ENCODE measurements around the gene CAMTA2.

Gene CAMTA2

GRCh38 chr17:4968486-4969046 lies 18.9 kb downstream of the CAMTA2 start:
- no peak for DNase-seq

DNA sequence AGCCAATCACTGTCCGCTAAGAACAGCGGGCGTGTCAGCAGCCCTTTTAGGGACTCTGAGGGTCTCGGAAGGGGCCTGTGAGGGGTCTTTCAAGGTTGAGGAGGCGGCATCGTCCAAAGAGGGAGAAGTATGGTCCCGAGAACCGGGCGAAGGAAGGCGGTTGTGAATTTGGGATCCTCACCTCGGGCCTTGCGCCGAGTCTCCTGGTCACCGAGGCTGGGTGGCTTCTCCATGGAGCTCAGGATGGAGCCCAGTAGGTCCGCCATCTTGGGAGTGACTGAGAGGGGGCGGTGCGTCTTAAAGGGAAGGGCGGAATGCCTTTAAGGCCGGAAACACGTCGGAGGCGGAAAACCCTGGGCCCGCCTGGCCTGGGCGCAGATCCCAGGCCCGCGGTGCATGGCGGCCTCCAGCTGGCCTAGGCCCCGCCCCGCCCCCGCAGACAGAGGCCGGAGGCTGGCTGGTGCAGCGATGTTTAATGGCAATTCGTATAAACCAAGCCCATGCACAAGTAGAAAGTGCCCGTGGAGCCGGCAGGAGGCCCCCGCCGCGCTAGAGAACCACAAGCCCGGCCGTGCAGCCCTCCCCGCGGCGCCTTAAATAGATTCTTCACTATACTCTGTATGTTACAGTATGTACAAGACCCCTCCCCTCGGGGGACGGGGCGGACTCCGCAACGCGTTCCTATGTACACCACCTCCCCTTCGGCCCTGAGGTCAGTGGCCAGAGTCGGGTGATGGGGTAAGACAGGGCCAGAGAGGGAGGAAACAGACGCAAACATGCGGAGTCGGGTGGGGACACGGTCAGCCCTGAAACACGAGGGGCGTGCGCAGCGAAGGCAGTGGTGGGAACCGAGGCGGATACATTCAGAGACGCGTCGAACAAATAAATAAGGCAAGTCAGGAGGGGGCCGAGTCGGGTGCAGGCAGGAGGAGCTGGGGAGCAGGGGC lies 19.7 kb downstream of the CAMTA2 start, which contains the start of gene SPAG7:
TSS of gene SPAG7 (minus strand) at position 279 of the 947 bp plus-strand sequence. CDS start at position 266, 13 bp downstream.
- peak; percentile 96 for DNase-seq

DNA sequence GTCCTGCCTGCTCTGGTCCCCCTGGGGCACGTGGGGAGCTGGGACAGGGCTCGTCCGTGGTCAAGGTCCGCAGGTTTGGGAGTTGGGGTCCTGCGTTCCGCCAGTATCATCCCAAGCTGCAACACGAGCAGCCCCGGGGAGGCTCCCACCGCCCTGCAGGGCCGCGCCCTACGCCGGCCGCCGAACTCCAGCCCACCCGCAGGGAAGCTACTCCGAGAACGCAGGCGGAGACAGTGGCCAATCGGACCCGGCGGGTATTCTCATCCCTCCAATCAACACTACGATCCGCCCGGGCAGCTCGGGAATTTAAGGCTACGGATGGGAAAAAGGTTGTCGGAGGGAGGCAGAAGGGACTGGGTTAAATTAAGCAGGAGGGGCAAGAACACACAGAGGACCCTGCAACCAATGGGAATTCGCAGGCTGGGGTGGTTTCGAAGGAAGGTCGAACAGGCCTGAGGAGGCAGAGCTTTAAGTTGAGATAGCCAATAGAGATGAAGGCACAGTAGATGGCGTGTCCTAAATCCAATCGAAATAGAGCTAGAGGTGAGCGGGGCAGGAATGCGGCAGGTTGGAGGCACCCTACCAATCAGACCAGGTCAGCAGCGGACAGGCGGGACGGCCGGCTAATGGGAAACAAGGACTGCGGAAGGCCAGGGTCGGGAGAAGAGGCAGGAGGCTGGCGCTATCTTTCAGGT lies 20.5 kb downstream of the CAMTA2 start:
- DNase-seq: peak; percentile 99

DNA sequence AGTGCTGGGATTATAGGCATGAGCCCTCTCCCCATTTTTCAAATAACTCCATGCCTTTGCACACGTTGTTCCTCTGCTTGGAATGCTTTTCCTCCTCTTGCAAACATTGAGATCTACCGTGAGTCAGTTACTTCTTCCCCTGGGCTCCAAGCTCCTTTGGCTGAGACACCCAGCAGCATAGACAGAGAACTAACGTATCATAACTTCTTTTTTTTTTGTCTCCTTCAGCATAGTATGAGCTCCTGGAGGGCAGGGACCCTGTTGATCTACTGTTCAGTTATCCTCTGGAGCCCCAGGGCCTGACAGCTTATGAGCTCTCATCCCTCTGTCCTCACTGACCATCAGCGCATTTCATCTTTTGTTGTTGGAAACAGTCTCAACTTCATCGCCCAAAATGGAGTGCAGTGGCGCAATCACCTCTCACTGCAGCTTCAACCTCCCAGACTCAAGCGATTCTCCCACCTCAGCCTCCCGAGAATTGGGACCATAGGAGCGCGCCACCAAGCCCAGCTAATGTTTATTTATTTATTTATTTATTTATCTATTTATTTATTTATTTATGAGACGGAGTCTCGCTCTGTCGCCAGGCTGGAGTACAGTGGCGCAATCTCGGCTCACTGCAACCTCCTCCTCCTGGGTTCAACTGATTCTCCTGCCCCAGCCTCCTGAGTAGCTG lies 22.0 kb downstream of the CAMTA2 start:
- DNase-seq: no peak

- no peak for DNase-seq
Observed at GRCh38 chr17:4960279-4960922, 27.1 kb downstream of the CAMTA2 start.

DNA sequence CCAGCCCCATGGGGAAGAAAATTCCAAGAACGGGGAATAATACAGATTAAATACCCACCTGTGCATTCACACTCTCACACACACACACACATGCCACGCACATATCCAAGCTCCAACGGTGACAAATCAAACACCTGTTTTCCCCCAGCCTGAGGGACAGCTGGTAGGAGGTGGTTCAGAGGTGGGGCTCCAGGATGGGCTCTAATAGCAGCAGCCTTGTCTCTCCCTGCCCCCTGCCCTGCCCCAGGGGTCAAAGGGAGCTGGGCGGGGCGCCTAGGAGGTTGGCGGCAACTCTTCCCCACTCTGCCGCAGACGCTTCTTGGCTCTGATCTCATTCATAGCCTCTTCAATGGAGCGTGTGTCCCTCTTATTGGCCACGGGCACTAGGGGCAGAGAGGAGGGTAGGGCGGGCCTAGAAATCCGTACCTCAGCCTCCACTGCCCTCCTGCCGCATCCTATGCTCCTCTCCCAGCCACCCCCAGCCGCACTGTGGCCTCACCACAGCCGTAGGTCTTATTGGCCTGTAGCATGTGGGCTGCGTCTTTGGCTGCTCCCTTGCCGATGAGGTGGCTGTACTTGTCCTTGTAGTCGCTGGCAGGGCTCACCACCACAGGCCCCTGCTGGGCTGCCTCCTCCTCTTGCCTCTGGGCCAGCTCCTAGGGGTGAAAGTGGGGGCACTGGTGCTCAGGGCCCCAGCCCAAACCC lies 28.1 kb downstream of the CAMTA2 start:
- no peak for DNase-seq

GRCh38 chr17:4958102-4958501 lies 29.4 kb downstream of the CAMTA2 start:
- no peak for DNase-seq

GRCh38 chr17:4956493-4957061 lies 30.9 kb downstream of the CAMTA2 start:
- DNase-seq: no peak

DNA sequence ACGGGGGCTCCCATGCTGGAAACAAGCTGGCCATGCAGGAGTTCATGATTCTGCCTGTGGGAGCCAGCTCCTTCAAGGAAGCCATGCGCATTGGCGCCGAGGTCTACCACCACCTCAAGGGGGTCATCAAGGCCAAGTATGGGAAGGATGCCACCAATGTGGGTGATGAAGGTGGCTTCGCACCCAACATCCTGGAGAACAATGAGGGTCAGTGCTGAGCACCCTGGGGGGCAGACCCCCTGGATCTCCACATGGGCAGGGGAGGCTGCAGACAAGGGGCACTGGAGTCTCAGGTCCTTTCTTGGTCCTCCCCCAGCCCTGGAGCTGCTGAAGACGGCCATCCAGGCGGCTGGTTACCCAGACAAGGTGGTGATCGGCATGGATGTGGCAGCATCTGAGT lies 32.4 kb downstream of the CAMTA2 start:
- no peak for DNase-seq

GRCh38 chr17:4953451-4953961 lies 34.0 kb downstream of the CAMTA2 start:
- DNase-seq: no peak

DNA sequence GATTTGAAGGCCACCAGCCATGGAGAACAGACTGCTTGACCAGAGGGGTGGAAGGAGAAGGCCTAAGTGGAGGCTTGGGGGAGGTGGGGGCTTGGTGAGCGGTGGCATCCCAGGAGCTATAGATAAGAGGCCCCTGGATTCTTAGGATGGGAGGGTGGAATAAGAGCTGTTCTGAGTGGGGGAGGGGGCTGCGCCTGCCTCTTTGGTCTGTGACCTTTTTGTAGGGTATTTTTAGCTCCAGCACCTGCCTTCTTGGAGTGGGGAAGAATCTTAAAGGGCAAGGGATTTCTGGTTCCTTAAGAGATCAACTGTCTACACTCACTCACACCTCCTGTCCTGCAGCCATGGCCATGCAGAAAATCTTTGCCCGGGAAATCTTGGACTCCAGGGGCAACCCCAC lies 36.0 kb downstream of the CAMTA2 start:
- DNase-seq: no peak

GRCh38 chr17:4950746-4951204 lies 36.7 kb downstream of the CAMTA2 start, which contains the start of gene ENO3:
TSS of gene ENO3 (plus strand) at chr17:4951119. CDS start at chr17:4951830, 711 bp downstream.
- DNase-seq: no peak

GRCh38 chr17:4950075-4950745 lies 37.3 kb downstream of the CAMTA2 start:
- no peak for DNase-seq

- peak; percentile 95 for DNase-seq
Observed at GRCh38 chr17:4949321-4950074, 38.0 kb downstream of the CAMTA2 start.

DNA sequence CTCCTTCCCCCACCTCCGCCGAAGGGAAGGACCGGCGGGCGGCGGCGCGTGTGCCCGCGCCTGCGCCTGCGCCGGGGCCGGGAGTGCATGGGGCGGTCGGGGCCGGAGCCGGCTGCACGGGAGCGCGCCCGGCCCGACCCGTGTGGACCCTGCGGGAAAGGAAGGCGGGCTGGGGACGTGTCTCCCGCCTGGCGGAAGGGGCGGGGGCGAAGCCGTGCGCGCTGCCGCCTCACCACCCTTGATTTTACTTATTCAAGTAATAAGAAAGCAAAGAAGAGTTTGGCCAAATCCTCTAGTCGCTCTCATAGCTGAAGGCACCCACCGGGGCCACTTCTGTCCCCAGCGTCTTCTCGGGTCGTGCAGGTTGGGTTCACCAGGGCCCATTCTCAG lies 38.5 kb downstream of the CAMTA2 start:
- DNase-seq: peak; percentile 93

GRCh38 chr17:4948166-4948930 lies 39.1 kb downstream of the CAMTA2 start, which contains the start of gene PFN1:
TSS of gene PFN1 (minus strand) at chr17:4948530. CDS start at chr17:4948394, 136 bp downstream.
- peak; percentile 96 for DNase-seq

GRCh38 chr17:4947411-4948165 lies 39.9 kb downstream of the CAMTA2 start:
- peak; percentile 76 for DNase-seq

DNA sequence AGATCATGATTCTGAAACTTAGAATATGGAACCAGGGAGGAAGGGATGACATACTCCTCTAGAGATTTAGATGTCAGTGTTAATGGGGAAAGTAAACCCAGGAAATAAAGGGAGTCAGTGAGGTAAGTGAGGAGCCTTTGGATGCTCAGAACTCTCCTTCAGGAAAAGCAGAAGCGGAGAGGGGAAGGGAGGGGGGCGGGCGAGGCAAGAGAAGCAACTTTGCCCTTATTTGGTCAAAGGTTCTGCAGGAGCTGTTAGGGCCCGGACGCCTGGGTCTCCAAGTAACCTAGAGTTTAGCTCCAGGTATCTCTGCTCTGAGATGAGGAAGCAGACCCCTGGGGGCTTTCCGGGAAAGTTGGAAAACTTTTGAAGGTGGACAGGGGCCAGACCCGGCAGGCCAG lies 40.5 kb downstream of the CAMTA2 start:
- DNase-seq: peak; percentile 40

Measured in inflammatory macrophage treated with lipopolysaccharide for 4 hours (primary cell).